HG03575 (cell line): Measurements from ENCODE around the gene RBMS1.
"Not testable (repeated sequence)": the region's sequence is repeated elsewhere in the genome, so short reads cannot be mapped to it uniquely, and the experiment has no call there.

Experiments
- ATAC-seq: cut with Tn5 transposase; IDR thresholded peaks from one replicate; pipeline ENCODE4 v1.9.1; 2021; ENCODE audit not compliant: unreplicated experiment, insufficient number of reproducible peaks, low FRiP score; ENCODE audit errors: extremely low read depth

The RBMS1 gene

DNA sequence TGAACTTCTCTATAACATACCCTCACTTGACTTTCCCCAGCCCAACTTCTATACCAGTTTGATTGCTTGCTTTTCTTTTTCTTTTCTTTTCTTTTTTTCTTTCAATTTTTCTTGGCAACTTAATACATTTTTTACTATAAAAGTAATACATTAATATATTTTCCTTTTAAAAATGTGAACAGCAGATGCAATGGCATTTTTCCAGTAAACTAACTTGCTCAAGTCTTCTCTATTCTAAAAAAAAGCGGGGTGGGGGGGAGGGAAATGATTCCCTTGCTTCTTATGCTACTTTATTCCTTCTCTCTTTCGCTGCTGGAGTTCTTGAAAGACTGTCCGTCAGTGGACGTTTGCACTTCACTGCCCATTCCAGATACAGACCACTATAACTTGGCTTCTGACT lies 70.5 kb downstream of the RBMS1 start:
- no peak for ATAC-seq

DNA sequence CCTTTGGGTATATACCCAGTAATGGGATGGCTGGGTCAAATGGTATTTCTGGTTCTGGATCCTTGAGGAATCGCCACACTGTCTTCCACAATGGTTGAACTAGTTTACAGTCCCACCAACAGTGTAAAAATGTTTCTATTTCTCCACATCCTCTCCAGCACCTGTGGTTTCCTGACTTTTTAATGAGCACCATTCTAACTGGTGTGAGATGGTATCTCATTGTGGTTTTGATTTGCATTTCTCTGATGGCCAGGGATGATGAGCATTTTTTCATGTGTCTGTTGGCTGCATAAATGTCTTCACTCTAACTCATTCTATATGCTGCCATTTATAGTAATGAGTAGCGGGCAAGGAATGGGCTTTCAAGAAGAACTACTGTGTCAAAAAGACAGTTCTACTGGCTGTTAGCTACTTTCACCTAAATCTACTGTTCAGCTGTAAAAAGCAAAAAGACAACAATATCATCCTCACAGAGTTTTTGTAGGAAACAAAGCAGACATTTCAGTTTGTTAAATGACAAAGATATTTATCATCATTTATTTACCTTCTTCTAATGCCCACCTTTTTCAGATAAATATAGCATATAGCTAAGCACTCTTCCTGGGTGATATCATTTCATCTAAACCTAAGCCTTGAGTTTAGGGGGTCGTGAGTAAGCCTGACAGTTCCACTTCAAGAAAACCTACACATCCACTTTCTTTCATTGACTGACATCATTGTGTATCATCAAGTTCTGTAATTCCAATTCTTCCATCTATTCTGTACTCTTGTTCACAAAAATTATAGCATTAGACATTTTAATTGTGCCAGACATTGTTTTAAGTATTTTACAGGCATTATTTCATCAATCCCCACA lies 71.7 kb downstream of the RBMS1 start:
- not testable (repeated sequence) for ATAC-seq

DNA sequence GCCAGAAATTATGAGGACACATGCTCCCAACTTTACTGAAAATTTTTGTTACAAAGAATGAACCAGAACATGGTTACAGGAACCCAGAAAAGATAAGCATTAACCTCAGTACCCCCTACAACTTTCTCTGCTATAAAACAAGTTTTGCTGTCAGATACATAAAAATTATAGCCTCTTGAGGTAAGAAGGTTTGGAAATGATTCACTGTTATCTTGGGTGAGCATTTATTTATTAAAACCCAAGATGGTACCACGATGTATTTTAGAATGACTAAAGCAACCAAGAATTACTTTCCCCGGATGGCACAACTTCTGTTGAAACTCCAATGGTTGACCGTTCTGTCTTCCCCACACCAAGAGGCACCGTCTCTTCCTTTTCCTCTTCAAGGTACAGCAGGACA lies 72.9 kb downstream of the RBMS1 start:
- ATAC-seq, result no peak

GRCh38 chr2:160419776-160420505 lies 73.7 kb downstream of the RBMS1 start:
- ATAC-seq, result no peak

DNA sequence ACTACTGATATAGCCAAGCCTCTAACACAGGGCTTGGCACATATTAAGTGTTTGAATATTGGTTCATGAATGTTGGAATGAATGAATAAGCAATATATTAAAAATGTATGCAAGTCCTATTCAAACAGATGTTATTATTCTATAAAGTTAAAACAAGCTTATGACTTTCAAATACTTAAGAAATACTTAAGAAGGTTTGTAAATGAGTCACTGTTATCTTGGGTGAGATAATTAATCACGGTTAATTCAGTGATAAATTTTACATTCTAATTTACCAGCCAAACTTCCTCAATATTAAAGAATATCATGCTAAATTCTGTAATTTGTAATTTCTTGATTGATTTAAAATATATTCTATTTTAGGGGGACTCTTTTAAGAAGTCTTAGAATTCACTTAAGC lies 74.8 kb downstream of the RBMS1 start:
- no peak for ATAC-seq

GRCh38 chr2:160418398-160418765 lies 75.2 kb downstream of the RBMS1 start:
- no peak for ATAC-seq

DNA sequence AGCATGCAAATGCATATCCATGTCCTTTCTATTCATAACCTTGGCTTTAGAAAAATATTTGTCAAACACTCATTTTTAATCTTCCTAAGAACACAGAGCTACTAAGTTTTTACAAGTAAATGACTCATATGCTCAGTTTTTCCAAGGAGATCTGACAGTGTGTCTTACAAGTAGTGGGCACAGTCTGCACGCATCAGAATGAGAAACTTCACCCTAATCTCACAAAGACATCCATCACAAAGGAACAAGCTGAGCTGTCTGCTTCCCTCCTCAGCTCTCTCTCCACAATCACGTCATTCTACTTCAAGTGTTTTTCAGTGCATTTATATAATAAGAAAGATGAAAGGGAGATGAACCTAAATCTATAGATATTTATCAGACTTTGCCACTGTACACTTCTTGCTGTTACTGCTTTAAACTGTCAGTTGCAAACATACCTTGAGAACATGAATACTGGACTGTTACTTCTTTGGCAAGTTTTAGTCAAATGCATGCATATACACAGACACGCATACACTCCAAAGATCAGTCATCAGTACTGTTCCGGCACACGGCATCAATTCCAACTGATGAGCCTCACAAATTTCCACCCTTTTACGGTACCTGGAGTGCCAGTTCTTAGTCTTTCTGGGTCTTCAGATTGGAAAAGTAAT lies 75.7 kb downstream of the RBMS1 start:
- ATAC-seq, result no peak

DNA sequence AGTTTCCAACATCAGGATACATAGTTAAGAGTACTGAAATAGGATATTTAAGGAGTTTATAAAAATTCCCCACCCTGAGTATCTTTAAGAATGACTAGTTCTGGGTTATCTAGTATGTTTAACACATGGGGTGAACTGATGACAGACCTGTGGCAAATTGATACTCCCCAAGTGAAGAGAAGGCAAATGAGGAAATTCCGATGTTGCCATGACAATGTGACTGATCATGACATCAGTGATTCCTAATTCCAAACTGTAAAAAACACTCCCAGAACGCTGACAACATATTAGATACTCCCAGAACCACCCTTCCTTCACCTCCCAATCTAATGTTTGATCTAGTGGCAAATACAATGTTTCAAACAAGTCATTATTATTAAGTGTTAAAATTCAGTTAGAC lies 77.6 kb downstream of the RBMS1 start:
- no peak for ATAC-seq

DNA sequence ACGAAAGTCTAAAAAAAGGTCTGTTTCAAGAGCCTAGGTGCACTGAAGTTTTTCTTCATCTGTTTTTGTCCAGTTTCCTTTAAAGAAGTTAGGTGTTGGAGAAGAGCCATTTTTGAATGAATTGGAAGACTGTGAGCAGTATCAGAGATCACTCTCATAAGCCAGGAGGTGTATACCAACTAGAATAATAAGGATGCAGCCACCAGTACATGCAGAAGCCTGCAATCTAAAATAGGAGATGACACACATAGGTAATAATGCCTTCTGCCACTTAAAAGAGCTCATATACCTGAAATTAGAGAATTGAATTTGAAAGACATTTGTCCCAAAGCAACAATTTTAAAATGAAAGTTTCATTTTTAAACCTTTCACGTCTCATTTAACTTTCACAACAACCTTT lies 81.7 kb downstream of the RBMS1 start:
- no peak for ATAC-seq

GRCh38 chr2:160411167-160411566 lies 82.4 kb downstream of the RBMS1 start:
- no peak for ATAC-seq

DNA sequence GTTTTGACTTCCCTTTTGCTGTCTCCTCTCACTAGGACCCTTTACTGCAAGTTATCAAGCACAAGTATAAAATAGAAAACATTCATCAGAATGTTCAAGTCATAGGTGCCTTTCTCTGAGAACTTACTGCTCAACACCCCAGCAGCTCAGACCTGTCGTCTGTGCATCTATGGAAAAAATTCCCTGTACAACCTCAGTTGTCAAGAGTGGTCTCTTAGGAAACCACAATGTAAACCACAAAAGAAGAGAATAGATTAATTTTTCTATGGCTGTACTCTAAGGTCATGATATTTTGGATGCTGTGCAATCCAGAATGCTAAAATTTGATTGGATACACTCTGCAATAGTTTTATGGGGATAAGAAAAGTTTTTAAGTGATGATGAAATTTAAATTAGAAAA lies 84.1 kb downstream of the RBMS1 start:
- ATAC-seq, result no peak

GRCh38 chr2:160408959-160409291 lies 84.7 kb downstream of the RBMS1 start:
- ATAC-seq, result no peak

DNA sequence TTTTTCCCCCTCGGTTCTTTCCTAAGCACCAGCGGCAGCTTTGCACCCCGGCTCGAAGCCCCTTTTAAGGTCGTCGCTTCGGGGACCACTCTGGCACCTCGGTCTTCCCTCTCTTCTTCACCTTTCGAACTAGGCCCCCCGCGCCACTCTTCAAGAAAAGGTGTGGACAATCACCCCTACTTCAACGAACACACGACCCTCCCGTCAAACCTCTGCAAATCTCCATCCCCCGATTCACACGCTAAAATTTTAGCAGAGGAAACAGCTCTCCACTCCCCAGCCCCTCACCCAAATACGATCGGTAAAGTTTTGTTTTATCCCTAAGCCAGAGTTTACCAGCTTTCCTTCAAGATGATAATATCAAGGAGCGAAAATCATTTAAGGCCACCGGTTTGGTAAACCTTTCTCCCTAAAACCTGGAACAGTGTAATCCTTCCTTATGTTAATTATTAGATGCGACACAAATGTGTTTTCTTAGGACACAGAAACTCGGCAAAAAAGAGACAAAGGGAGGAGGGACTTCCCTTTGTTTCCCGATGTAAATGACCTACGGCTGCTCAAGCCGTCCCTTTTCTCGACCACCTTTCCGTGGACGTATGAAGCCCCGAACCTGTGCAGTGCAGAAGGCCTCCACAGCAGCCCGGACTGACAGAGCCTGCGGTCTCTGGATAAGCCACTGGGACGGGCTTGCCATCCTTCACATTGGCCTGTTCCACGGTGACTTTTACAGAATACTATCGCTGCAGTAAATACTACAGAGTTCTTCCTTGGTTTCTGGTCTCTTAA lies 85.2 kb downstream of the RBMS1 start:
- ATAC-seq, result no peak

GRCh38 chr2:160407393-160408172 lies 86.0 kb downstream of the RBMS1 start:
- ATAC-seq, result no peak

DNA sequence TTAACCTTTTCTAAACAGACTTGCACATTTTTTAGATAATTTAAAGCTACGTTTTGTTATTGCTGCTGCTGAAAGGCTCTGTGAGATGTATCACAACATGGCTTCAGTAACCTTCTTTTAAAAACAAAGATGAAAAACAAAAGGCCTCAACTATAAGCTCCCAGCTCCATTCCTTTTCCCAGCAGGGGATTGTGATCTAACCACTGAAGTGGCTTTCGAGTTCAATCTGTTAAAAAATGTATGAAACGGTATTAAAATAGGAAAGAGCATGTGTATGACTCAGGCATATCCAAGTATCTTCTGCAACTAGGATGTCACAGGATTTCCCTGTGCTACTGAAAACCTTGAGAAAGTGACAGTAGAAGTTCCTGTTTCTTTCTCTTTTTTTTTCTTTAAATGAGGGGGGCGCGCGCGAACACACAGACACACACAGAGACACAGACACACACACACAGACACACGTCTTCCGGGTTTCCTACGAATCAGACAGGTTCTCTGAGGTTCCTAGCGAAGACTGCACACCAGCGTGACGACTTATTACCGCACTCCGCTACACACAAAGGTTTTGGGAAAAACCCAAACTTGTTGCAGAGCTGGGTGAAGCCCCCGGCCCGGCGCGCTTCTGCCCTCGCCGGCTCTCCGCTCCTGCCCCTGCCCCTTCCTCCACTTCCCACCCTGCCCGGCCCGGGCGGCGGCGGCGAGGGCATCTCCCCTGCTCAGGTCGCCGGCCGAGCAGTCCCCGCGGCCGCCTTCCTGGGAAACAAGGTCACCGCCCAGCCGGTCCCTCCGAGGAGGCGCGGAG lies 86.8 kb downstream of the RBMS1 start:
- no peak for ATAC-seq

DNA sequence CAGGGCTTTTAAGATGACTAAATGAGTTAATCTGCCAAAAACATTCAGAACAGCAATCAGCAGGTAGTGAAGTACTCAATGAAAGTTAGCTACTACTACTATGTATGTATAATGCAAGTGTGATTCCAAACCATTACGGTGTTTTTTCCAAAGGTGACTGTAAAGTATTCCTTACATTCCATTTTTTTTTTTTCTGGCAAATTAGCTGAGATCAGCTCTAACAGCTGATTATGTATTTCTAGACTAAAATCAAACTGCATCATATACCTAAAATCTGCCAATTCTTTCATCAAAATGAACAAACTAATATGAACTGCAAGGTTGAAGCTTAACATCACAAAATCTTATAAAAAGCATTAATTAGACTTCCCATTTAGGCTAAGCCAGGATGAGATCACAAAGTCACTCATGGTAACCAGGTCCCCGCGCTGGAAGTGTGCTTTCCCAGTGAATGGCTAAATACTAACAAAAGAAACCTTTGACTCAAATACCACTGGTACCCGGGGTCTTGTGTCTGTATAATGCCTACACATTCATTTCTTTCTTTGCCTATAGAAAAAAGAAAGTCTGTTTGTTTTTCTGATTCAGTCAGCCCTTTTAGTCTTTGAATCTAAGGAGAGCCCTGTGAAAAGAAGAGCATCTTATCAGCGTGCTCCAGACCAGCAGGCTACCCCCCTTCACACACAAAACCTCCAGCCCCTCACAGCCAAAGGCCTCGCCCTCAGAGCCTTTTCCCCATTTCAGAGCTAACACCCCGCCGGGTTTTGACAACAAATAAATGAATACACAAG lies 88.3 kb downstream of the RBMS1 start:
- ATAC-seq, result no peak
